ENCODE data around the gene ABCB7.
"Not testable (repeated sequence)": the region's sequence is repeated elsewhere in the genome, so short reads cannot be mapped to it uniquely, and the experiment has no call there.

ABCB7 gene

GRCh38 chrX:75044142-75044541 is 111.9 kb downstream of the ABCB7 start:
- not testable (repeated sequence) for H3K27ac Mint-ChIP-seq, H3K9me3 Mint-ChIP-seq, H3K27me3 Mint-ChIP-seq, ATAC-seq, H3K36me3 Mint-ChIP-seq, H3K4me1 Mint-ChIP-seq, H3K4me3 Mint-ChIP-seq

- Mint-ChIP-seq H3K4me1 (no peaks in the 10 kb centered on the region), H3K36me3 (no peaks in the 10 kb centered on the region), H3K9me3 (peaks cover 20% of the 10 kb centered on the region), H3K27ac (no peak overlapping the region), H3K4me3 (no peak overlapping the region), H3K27me3 (no peaks in the 10 kb centered on the region)
- no peak for ATAC-seq
Measured at GRCh38 chrX:75038925-75039324, 117.2 kb downstream of the ABCB7 start.

Measured in stimulated activated memory B cell treated with anti-CD40 and anti-IgM and Interleukin-4, amounts not matched to agents 10 μg/mL and 1 μg/mL and 100 μg/mL, for 72 hours (primary cell).